ENCODE measurements around the gene BTBD16.

DNA sequence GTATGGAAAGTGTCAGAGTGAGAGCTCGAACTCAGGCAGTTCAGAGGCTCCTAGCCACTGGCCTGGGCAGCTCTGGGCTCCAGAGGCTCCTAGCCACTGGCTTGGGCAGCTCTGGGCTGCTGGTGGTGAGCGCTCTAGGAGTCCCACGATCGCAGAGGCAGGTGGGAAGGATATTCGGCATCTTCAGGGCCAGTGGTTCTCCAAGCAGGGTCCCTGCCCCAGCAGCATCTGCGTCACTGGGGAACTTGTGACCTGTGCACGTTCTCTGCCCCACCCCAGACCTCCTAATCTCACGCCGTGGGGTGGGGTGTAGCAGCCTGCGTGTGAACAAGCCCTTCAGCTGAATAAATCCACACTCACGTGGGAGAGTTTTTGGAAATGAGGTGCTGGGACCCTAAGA lies 25.2 kb upstream of the BTBD16 start:
- TF ChIP-seq TAF1 (IDR thresholded peaks at IDR 0.05; ENCODE audit: low read depth, low read length) (no peak), POLR2AphosphoS5 (IDR thresholded peaks at IDR 0.05; ENCODE audit: low read depth, low read length) (no peak), POLR2A (IDR thresholded peaks at IDR 0.05; ENCODE audit: low read depth, low read length) (no peak), PAX5 (IDR thresholded peaks at IDR 0.05; ENCODE audit: insufficient read depth, low read length, severe bottlenecking) (no peak), SPI1 (IDR thresholded peaks at IDR 0.05; ENCODE audit: low read depth, low read length) (no peak), POU2F2 (IDR thresholded peaks at IDR 0.05; ENCODE audit: low read depth, low read length) (no peak)
